Colonic mucosa (tissue), 4 donors: ENCODE results near the gene ZFAND2A. TPM values are rescaled to one million over a fixed set of nuclear protein-coding genes. Genes with fewer than 3 reads are reported as not detected.

ENCODE experiments used
- DNase-seq: peaks from one replicate; pipeline ENCODE4 v3.0.0-alpha.2; 2020
- H3K27ac ChIP-seq: fragments of 200-600 bp; one replicate; pipeline ENCODE4 v1.8.0; 2021
- H3K27me3 ChIP-seq: fragments of 200-600 bp; one replicate; pipeline ENCODE4 v1.8.0; 2021
- H3K36me3 ChIP-seq: fragments of 200-600 bp; one replicate; pipeline ENCODE4 v1.8.0; 2021
- H3K4me1 ChIP-seq: fragments of 200-600 bp; one replicate; pipeline ENCODE4 v1.8.0; 2021; ENCODE audit warnings: mild to moderate bottlenecking
- H3K4me3 ChIP-seq: fragments of 200-600 bp; one replicate; pipeline ENCODE4 v1.8.0; 2021
- H3K9ac ChIP-seq, 2 donors: one replicate each; pipeline ENCODE4 v1.7.0; 2013; ENCODE audit warnings: control low read depth in 2 of 2, low read depth in 2 of 2, low read length in 2 of 2
- H3K9me3 ChIP-seq: fragments of 200-600 bp; one replicate; pipeline ENCODE4 v1.8.0; 2021
- CTCF ChIP-seq: fragments of 200-600 bp; IDR thresholded peaks from one replicate; pipeline ENCODE4 v1.8.0; 2022; ENCODE audit warnings: antibody characterized with exemption, mild to moderate bottlenecking
- intact Hi-C: fragments of 100-400 bp; cut with DNase I; formaldehyde crosslinking; loops from one replicate; pipeline ENCODE4 v1.14.1; 2022
- total RNA-seq, 2 donors: library from RNA; stranded (reverse); fragmentation: NEBNext Ultra II Directional in 1 of 2; extraction: Animal tissue kit (Norgen Biotek cat#: 25700) in 1 of 2; gene quantifications; one replicate each; pipeline ENCODE4 v1.2.1, GENCODE V29; 2021
- donor health status: healthy.
- donor health status: DM: no; HTN: no; CAD: no.
- donor health status: DM: no; HTN: no; CAD: no.

ZFAND2A gene
- total RNA-seq, 2 donors from 2014 or later = 26.2 to 38.7 TPM

GRCh38 chr7:1111156-1111555, 48.8 kb downstream of the ZFAND2A start:
- H3K36me3 ChIP-seq = no peaks in the 10 kb centered on the region
- DNase-seq = no peak
- intact Hi-C loops = no loop called here
- no peaks in the 10 kb centered on the region for H3K9me3 ChIP-seq
- H3K4me3 ChIP-seq = no peak overlapping the region
- H3K9ac ChIP-seq = no peak overlapping the region
- no peaks in the 10 kb centered on the region for H3K4me1 ChIP-seq
- H3K27ac ChIP-seq = no peak overlapping the region
- TF ChIP-seq CTCF = no peak
- H3K27me3 ChIP-seq = no peaks in the 10 kb centered on the region

DNA sequence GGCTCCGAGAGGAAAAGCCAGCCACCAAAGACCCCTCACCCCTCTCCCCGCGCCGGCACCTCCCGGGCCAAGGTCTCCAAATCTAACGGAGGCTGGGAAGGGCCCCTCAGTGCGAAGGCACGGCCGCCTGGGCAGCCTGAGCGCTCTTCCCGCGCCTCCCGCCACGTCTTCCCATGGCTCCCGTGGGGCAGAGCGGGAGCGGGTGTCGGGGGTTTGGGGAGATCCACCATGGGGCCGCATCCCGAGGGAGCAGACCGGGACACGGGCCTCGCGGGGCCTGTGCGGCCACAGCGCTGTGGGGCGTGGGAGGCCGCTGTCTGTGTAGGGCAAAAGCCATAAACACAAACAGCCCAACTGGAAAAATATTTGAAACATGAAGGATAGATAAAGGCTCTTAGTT, 49.6 kb downstream of the ZFAND2A start:
- H3K4me3 ChIP-seq = no peak overlapping the region
- intact Hi-C loops = no loop called here
- DNase-seq = no peak

GRCh38 chr7:1109581-1110310, 50.2 kb downstream of the ZFAND2A start:
- Histone ChIP-seq H3K27me3 (no peaks in the 10 kb centered on the region), H3K4me1 (no peaks in the 10 kb centered on the region), H3K9me3 (no peaks in the 10 kb centered on the region), H3K36me3 (no peaks in the 10 kb centered on the region), H3K9ac (no peak overlapping the region), H3K4me3 (no peak overlapping the region), H3K27ac (no peak overlapping the region)
- no peak for TF ChIP-seq CTCF
- intact Hi-C loops = no loop called here
- DNase-seq = no peak

More for the DNA sequence above, 49.6 kb downstream of the ZFAND2A start:
- no peak for TF ChIP-seq CTCF
- no peak overlapping the region for H3K27ac ChIP-seq
- H3K27me3 ChIP-seq = no peaks in the 10 kb centered on the region
- H3K9me3 ChIP-seq = no peaks in the 10 kb centered on the region
- no peaks in the 10 kb centered on the region for H3K4me1 ChIP-seq
- H3K36me3 ChIP-seq = no peaks in the 10 kb centered on the region
- H3K9ac ChIP-seq = no peak overlapping the region

GRCh38 chr7:1108264-1108920, 51.6 kb downstream of the ZFAND2A start:
- Histone ChIP-seq H3K9ac (no peak overlapping the region), H3K4me1 (no peaks in the 10 kb centered on the region), H3K36me3 (no peaks in the 10 kb centered on the region), H3K27ac (no peak overlapping the region), H3K9me3 (no peaks in the 10 kb centered on the region), H3K4me3 (no peak overlapping the region), H3K27me3 (no peaks in the 10 kb centered on the region)
- TF ChIP-seq CTCF = no peak
- intact Hi-C loops = no loop called here
- DNase-seq = no peak

DNA sequence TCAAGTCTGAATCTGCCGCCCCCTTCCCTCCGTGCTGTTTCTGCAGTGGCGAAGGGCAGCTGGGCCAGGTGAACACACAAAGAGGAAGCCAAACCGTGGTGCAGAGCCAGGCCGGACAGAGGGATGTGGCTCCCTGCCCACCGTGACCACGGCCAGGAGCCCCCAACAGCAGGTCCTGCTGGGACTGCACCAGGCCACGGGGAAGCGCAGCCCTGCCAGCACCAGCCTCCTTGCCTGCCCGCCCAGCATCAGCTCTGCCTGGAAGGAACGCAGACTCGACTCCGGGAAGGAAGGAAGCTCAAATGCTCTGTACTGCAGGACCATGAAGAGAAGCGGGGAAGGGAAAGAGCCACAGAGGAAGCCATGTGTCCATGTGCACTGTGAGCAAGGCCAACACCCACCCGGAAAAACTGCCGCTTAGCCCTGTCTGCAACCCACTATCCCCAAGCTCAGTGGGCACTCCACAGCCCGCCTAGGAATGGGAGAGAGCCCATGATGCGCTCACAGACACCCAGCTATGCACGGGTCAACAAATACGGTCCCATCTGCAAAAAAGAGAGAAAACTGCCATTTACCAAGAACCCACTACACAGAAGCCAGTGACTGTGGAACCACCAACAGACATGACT, 53.1 kb downstream of the ZFAND2A start:
- Histone ChIP-seq H3K9ac (no peak overlapping the region), H3K27ac (no peak overlapping the region), H3K36me3 (no peaks in the 10 kb centered on the region), H3K9me3 (no peaks in the 10 kb centered on the region), H3K27me3 (no peaks in the 10 kb centered on the region), H3K4me3 (no peak overlapping the region), H3K4me1 (no peaks in the 10 kb centered on the region)
- no peak for DNase-seq
- intact Hi-C loops = no loop called here
- no peak for TF ChIP-seq CTCF
